KOPT-K1 (cell line): Measurements from ENCODE around the gene MOCS2.

ENCODE experiments used
- H3K27ac ChIP-seq: fragments of 200-600 bp; sonication (generic); 2 replicates; pipeline ENCODE4 v1.5.1; 2016; ENCODE audit warnings: antibody characterized with exemption, mild to moderate bottlenecking, low read depth, low read length; ENCODE audit not compliant: poor library complexity, severe bottlenecking
- H3K36me3 ChIP-seq: fragments of 200-600 bp; sonication (generic); 2 replicates; pipeline ENCODE4 v1.5.1; 2017; ENCODE audit warnings: antibody characterized with exemption, mild to moderate bottlenecking, low read length, moderate library complexity; ENCODE audit not compliant: insufficient read depth
- H3K9me3 ChIP-seq: fragments of 200-600 bp; sonication (generic); 2 replicates; pipeline ENCODE4 v1.5.1; 2017; ENCODE audit warnings: antibody characterized with exemption, low read length, mild to moderate bottlenecking; ENCODE audit not compliant: insufficient read depth, poor library complexity, severe bottlenecking

Gene MOCS2

GRCh38 chr5:53080271-53080670 is 29.3 kb downstream of the MOCS2 start:
- Histone ChIP-seq H3K9me3 (no peaks in the 10 kb centered on the region), H3K36me3 (no peaks in the 10 kb centered on the region), H3K27ac (no peak overlapping the region)

- Histone ChIP-seq H3K9me3 (no peaks in the 10 kb centered on the region), H3K36me3 (no peaks in the 10 kb centered on the region)
Measured at GRCh38 chr5:53076014-53076583, 33.5 kb downstream of the MOCS2 start.

GRCh38 chr5:53073348-53073747 is 36.2 kb downstream of the MOCS2 start:
- H3K36me3 ChIP-seq, result no peaks in the 10 kb centered on the region
- no peak overlapping the region for H3K27ac ChIP-seq
- H3K9me3 ChIP-seq, result no peaks in the 10 kb centered on the region

More at GRCh38 chr5:53076014-53076583, 33.5 kb downstream of the MOCS2 start:
- no peak overlapping the region for H3K27ac ChIP-seq

- Histone ChIP-seq H3K36me3 (no peaks in the 10 kb centered on the region), H3K9me3 (no peaks in the 10 kb centered on the region), H3K27ac (no peak overlapping the region)
Measured at GRCh38 chr5:53071738-53072137, 37.8 kb downstream of the MOCS2 start.

GRCh38 chr5:53071298-53071697 is 38.3 kb downstream of the MOCS2 start:
- no peaks in the 10 kb centered on the region for H3K36me3 ChIP-seq
- H3K27ac ChIP-seq, result no peak overlapping the region

GRCh38 chr5:53069626-53070025 is 39.9 kb downstream of the MOCS2 start:
- H3K27ac ChIP-seq, result no peak overlapping the region

More at GRCh38 chr5:53071298-53071697, 38.3 kb downstream of the MOCS2 start:
- no peaks in the 10 kb centered on the region for H3K9me3 ChIP-seq

GRCh38 chr5:53068291-53068836 is 41.2 kb downstream of the MOCS2 start:
- Histone ChIP-seq H3K36me3 (no peaks in the 10 kb centered on the region), H3K9me3 (no peaks in the 10 kb centered on the region), H3K27ac (no peak overlapping the region)

More at GRCh38 chr5:53069626-53070025, 39.9 kb downstream of the MOCS2 start:
- no peaks in the 10 kb centered on the region for H3K36me3 ChIP-seq
- H3K9me3 ChIP-seq, result no peaks in the 10 kb centered on the region

GRCh38 chr5:53067641-53068040 is 41.9 kb downstream of the MOCS2 start:
- H3K36me3 ChIP-seq, result no peaks in the 10 kb centered on the region
- H3K27ac ChIP-seq, result no peak overlapping the region
- H3K9me3 ChIP-seq, result no peaks in the 10 kb centered on the region

- no peak overlapping the region for H3K27ac ChIP-seq
- no peaks in the 10 kb centered on the region for H3K36me3 ChIP-seq
- H3K9me3 ChIP-seq, result no peaks in the 10 kb centered on the region
Measured at GRCh38 chr5:53066088-53066487, 43.5 kb downstream of the MOCS2 start.

- Histone ChIP-seq H3K9me3 (no peaks in the 10 kb centered on the region), H3K36me3 (no peaks in the 10 kb centered on the region), H3K27ac (no peak overlapping the region)
Measured at GRCh38 chr5:53063791-53064190, 45.8 kb downstream of the MOCS2 start.

GRCh38 chr5:53063176-53063575 is 46.4 kb downstream of the MOCS2 start:
- Histone ChIP-seq H3K27ac (no peak overlapping the region), H3K9me3 (no peaks in the 10 kb centered on the region), H3K36me3 (no peaks in the 10 kb centered on the region)

GRCh38 chr5:53059281-53059680 is 50.3 kb downstream of the MOCS2 start:
- H3K9me3 ChIP-seq, result no peaks in the 10 kb centered on the region

GRCh38 chr5:53055365-53055764 is 54.2 kb downstream of the MOCS2 start:
- H3K27ac ChIP-seq, result no peak overlapping the region
- H3K36me3 ChIP-seq, result no peaks in the 10 kb centered on the region
- no peaks in the 10 kb centered on the region for H3K9me3 ChIP-seq

More at GRCh38 chr5:53059281-53059680, 50.3 kb downstream of the MOCS2 start:
- Histone ChIP-seq H3K27ac (no peak overlapping the region), H3K36me3 (no peaks in the 10 kb centered on the region)

GRCh38 chr5:53053364-53053763 is 56.2 kb downstream of the MOCS2 start:
- Histone ChIP-seq H3K36me3 (no peaks in the 10 kb centered on the region), H3K9me3 (no peaks in the 10 kb centered on the region), H3K27ac (no peak overlapping the region)

GRCh38 chr5:53052499-53052898 is 57.1 kb downstream of the MOCS2 start:
- Histone ChIP-seq H3K9me3 (no peaks in the 10 kb centered on the region), H3K27ac (no peak overlapping the region), H3K36me3 (no peaks in the 10 kb centered on the region)

GRCh38 chr5:53048248-53048647 is 61.3 kb downstream of the MOCS2 start:
- Histone ChIP-seq H3K9me3 (no peaks in the 10 kb centered on the region), H3K27ac (no peak overlapping the region), H3K36me3 (no peaks in the 10 kb centered on the region)
